SK-N-SH treated with all-trans-retinoic acid at 6 μM for 48 hours (cell line): ENCODE results near the gene RIMBP2.

ENCODE experiments used
- ATAC-seq: fragments of 200-7000 bp; cut with Tn5 transposase; 3 replicates; pipeline ENCODE4 v1.9.1; 2020; ENCODE audit warnings: mild to moderate bottlenecking, moderate library complexity
- BACH2 ChIP-seq: fragments of 250-450 bp; sonication (Bioruptor Pico); IDR thresholded peaks from 2 replicates; pipeline ENCODE4 v1.9.0; 2021; ENCODE audit warnings: mild to moderate bottlenecking, borderline replicate concordance
- ESRRG ChIP-seq: fragments of 250-450 bp; sonication (Bioruptor Pico); IDR thresholded peaks from 2 replicates; pipeline ENCODE4 v1.6.1; 2021; ENCODE audit warnings: mild to moderate bottlenecking
- GLIS3 ChIP-seq: fragments of 250-450 bp; sonication (Bioruptor Pico); IDR thresholded peaks from 2 replicates; pipeline ENCODE4 v1.5.0; 2020; ENCODE audit warnings: mild to moderate bottlenecking, moderate library complexity
- ISL1 ChIP-seq: fragments of 250-450 bp; sonication (Bioruptor Pico); IDR thresholded peaks from 2 replicates; pipeline ENCODE4 v2.1.2; 2022; ENCODE audit warnings: mild to moderate bottlenecking, moderate library complexity
- PPARA ChIP-seq: fragments of 250-450 bp; sonication (Bioruptor Pico); IDR thresholded peaks from 2 replicates; pipeline ENCODE4 v1.5.0; 2020; ENCODE audit warnings: mild to moderate bottlenecking, borderline replicate concordance
- SNAI2 ChIP-seq: fragments of 250-450 bp; sonication (Bioruptor Pico); IDR thresholded peaks from 2 replicates; pipeline ENCODE4 v1.5.0; 2020; ENCODE audit warnings: mild to moderate bottlenecking, moderate library complexity
- TOX ChIP-seq: fragments of 250-450 bp; sonication (Bioruptor Pico); IDR thresholded peaks from 2 replicates; pipeline ENCODE4 v1.8.0; 2021; ENCODE audit warnings: mild to moderate bottlenecking, moderate library complexity, borderline replicate concordance
- ZC3H10 ChIP-seq: fragments of 250-450 bp; sonication (Bioruptor Pico); IDR thresholded peaks from 2 replicates; pipeline ENCODE4 v1.5.1; 2021; ENCODE audit warnings: mild to moderate bottlenecking, moderate library complexity
- ZFP3 ChIP-seq: fragments of 250-450 bp; sonication (Bioruptor Pico); IDR thresholded peaks from 2 replicates; pipeline ENCODE4 v1.5.0; 2020; ENCODE audit warnings: mild to moderate bottlenecking, moderate library complexity
- ZFP30 ChIP-seq: fragments of 450-650 bp; formaldehyde crosslinking; IDR thresholded peaks from 2 replicates; pipeline ENCODE4 v1.5.0; 2022; ENCODE audit warnings: mild to moderate bottlenecking, moderate library complexity
- ZNF70 ChIP-seq: fragments of 450-650 bp; formaldehyde crosslinking; IDR thresholded peaks from 2 replicates; pipeline ENCODE4 v1.5.0; 2020; ENCODE audit warnings: mild to moderate bottlenecking, moderate library complexity
- ZNF8 ChIP-seq: fragments of 450-650 bp; formaldehyde crosslinking; IDR thresholded peaks from 2 replicates; pipeline ENCODE4 v1.5.0; 2020; ENCODE audit warnings: mild to moderate bottlenecking, moderate library complexity
- TF ChIP-seq, protein P1 (sequence below): fragments of 250-450 bp; sonication (Bioruptor Pico); IDR thresholded peaks from 2 replicates; pipeline ENCODE4 v1.5.1; 2021; ENCODE audit warnings: mild to moderate bottlenecking, moderate library complexity
- TF ChIP-seq, protein P2 (sequence below): fragments of 250-450 bp; sonication (Bioruptor Pico); IDR thresholded peaks from 2 replicates; pipeline ENCODE4 v1.5.0; 2020; ENCODE audit warnings: mild to moderate bottlenecking, moderate library complexity
- TF ChIP-seq, protein P3 (sequence below): fragments of 250-450 bp; sonication (Bioruptor Pico); IDR thresholded peaks from 2 replicates; pipeline ENCODE4 v1.8.0; 2021; ENCODE audit warnings: low read depth, mild to moderate bottlenecking, moderate library complexity, borderline replicate concordance
- TF ChIP-seq, protein P4 (sequence below): fragments of 250-450 bp; sonication (Bioruptor Pico); IDR thresholded peaks from 2 replicates; pipeline ENCODE4 v1.5.1; 2020; ENCODE audit warnings: low read depth, mild to moderate bottlenecking, moderate library complexity
- TF ChIP-seq, protein P5 (sequence below): fragments of 250-450 bp; sonication (Bioruptor Pico); IDR thresholded peaks from 2 replicates; pipeline ENCODE4 v1.8.0; 2020; ENCODE audit warnings: mild to moderate bottlenecking, moderate library complexity, borderline replicate concordance

The RIMBP2 gene

DNA sequence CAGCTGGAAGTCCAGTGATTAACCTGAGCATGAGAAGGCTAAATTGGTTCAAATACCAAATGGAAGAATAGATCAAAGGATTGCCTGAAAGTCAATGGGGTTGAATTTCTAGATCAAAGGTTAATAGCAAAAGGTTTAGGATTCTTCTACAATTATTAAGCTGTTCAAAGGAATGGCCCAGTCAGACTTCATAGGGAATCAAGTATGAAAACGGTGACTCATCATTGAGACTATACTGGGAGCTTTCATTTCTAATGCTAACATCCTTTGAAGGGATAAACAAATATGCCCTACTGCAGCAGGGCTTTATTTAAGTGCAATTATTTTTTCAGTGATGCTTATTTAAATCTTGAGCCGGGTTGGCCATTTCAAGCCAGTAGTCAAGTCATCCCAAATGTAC is 152.8 kb downstream of the RIMBP2 start:
- ATAC-seq = no peak
- no peak for TF ChIP-seq TOX
- no peak for TF ChIP-seq ZNF8 (CRISPR knock-in tag)
- TF ChIP-seq ZNF70 (CRISPR knock-in tag) = no peak
- TF ChIP-seq, protein P1, sequence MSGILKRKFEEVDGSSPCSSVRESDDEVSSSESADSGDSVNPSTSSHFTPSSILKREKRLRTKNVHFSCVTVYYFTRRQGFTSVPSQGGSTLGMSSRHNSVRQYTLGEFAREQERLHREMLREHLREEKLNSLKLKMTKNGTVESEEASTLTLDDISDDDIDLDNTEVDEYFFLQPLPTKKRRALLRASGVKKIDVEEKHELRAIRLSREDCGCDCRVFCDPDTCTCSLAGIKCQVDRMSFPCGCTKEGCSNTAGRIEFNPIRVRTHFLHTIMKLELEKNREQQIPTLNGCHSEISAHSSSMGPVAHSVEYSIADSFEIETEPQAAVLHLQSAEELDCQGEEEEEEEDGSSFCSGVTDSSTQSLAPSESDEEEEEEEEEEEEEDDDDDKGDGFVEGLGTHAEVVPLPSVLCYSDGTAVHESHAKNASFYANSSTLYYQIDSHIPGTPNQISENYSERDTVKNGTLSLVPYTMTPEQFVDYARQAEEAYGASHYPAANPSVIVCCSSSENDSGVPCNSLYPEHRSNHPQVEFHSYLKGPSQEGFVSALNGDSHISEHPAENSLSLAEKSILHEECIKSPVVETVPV (CRISPR knock-in tag) = no peak
- no peak for TF ChIP-seq PPARA (CRISPR knock-in tag)
- no peak for TF ChIP-seq SNAI2 (CRISPR knock-in tag)
- TF ChIP-seq GLIS3 = no peak

DNA sequence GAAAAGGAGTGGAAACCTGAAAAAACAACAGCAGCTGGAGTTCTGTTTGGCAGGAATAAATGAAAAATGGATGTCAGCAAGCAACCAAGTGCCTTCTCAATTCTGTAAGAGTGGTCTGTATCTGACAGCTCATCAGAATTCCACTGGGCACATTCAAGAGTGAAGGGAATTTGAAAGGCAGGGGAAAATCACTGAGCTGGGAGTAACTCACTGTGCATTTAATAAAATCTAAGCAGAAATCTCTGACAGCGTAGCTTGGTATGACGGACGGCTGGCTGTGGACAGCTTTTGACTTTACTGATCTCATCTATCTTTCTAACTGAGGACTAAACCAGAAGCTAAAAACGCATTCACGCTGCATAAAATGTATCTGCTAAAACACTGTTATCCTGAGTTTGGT is 153.4 kb downstream of the RIMBP2 start:
- no peak for ATAC-seq
- TF ChIP-seq ZFP30 (CRISPR knock-in tag) (no peak), ISL1 (CRISPR knock-in tag) (no peak), TOX (no peak), PPARA (CRISPR knock-in tag) (no peak), GLIS3 (no peak), ESRRG (CRISPR knock-in tag) (no peak), ZNF8 (CRISPR knock-in tag) (no peak), BACH2 (no peak), ZC3H10 (CRISPR knock-in tag) (no peak), ZFP3 (no peak), SNAI2 (CRISPR knock-in tag) (no peak)
- TF ChIP-seq, protein P1 (CRISPR knock-in tag) = no peak
- TF ChIP-seq, protein P2, sequence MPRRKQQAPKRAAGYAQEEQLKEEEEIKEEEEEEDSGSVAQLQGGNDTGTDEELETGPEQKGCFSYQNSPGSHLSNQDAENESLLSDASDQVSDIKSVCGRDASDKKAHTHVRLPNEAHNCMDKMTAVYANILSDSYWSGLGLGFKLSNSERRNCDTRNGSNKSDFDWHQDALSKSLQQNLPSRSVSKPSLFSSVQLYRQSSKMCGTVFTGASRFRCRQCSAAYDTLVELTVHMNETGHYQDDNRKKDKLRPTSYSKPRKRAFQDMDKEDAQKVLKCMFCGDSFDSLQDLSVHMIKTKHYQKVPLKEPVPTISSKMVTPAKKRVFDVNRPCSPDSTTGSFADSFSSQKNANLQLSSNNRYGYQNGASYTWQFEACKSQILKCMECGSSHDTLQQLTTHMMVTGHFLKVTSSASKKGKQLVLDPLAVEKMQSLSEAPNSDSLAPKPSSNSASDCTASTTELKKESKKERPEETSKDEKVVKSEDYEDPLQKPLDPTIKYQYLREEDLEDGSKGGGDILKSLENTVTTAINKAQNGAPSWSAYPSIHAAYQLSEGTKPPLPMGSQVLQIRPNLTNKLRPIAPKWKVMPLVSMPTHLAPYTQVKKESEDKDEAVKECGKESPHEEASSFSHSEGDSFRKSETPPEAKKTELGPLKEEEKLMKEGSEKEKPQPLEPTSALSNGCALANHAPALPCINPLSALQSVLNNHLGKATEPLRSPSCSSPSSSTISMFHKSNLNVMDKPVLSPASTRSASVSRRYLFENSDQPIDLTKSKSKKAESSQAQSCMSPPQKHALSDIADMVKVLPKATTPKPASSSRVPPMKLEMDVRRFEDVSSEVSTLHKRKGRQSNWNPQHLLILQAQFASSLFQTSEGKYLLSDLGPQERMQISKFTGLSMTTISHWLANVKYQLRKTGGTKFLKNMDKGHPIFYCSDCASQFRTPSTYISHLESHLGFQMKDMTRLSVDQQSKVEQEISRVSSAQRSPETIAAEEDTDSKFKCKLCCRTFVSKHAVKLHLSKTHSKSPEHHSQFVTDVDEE (CRISPR knock-in tag) = no peak
- TF ChIP-seq, protein P3, sequence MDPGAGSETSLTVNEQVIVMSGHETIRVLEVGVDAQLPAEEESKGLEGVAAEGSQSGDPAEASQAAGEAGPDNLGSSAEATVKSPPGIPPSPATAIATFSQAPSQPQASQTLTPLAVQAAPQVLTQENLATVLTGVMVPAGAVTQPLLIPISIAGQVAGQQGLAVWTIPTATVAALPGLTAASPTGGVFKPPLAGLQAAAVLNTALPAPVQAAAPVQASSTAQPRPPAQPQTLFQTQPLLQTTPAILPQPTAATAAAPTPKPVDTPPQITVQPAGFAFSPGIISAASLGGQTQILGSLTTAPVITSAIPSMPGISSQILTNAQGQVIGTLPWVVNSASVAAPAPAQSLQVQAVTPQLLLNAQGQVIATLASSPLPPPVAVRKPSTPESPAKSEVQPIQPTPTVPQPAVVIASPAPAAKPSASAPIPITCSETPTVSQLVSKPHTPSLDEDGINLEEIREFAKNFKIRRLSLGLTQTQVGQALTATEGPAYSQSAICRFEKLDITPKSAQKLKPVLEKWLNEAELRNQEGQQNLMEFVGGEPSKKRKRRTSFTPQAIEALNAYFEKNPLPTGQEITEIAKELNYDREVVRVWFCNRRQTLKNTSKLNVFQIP (CRISPR knock-in tag) = no peak
- TF ChIP-seq, protein P4, sequence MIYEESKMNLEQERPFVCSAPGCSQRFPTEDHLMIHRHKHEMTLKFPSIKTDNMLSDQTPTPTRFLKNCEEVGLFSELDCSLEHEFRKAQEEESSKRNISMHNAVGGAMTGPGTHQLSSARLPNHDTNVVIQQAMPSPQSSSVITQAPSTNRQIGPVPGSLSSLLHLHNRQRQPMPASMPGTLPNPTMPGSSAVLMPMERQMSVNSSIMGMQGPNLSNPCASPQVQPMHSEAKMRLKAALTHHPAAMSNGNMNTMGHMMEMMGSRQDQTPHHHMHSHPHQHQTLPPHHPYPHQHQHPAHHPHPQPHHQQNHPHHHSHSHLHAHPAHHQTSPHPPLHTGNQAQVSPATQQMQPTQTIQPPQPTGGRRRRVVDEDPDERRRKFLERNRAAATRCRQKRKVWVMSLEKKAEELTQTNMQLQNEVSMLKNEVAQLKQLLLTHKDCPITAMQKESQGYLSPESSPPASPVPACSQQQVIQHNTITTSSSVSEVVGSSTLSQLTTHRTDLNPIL = no peak
- TF ChIP-seq, protein P5, sequence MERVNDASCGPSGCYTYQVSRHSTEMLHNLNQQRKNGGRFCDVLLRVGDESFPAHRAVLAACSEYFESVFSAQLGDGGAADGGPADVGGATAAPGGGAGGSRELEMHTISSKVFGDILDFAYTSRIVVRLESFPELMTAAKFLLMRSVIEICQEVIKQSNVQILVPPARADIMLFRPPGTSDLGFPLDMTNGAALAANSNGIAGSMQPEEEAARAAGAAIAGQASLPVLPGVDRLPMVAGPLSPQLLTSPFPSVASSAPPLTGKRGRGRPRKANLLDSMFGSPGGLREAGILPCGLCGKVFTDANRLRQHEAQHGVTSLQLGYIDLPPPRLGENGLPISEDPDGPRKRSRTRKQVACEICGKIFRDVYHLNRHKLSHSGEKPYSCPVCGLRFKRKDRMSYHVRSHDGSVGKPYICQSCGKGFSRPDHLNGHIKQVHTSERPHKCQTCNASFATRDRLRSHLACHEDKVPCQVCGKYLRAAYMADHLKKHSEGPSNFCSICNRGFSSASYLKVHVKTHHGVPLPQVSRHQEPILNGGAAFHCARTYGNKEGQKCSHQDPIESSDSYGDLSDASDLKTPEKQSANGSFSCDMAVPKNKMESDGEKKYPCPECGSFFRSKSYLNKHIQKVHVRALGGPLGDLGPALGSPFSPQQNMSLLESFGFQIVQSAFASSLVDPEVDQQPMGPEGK (CRISPR knock-in tag) = no peak

DNA sequence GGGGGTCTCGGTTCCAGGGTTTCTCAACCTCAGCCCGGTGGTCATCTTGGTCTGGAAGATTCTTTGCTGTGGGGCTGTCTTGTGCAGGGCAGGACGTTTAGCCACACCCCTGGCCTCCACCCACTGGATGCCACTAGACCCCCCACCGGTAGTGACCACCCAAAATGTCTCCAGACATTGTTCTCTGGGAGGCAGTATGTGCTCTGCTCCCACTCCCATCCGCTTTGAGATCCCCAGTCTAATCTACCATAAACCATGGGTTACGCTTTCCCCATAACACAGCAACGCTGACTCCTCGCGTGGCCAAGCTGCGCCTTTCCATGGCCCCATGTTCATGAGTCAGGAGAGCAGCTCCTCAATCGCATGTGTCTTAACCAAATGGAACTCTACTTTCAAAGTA is 155.8 kb downstream of the RIMBP2 start:
- no peak for ATAC-seq
- no peak for TF ChIP-seq BACH2
- no peak for TF ChIP-seq SNAI2 (CRISPR knock-in tag)
- TF ChIP-seq, protein P5 (CRISPR knock-in tag) = no peak
- TF ChIP-seq GLIS3 = no peak
- no peak for TF ChIP-seq ISL1 (CRISPR knock-in tag)
- TF ChIP-seq, protein P3 (CRISPR knock-in tag) = no peak
- TF ChIP-seq PPARA (CRISPR knock-in tag) = no peak
- no peak for TF ChIP-seq ZFP30 (CRISPR knock-in tag)
- TF ChIP-seq, protein P2 (CRISPR knock-in tag) = no peak
